Suprapubic skin (tissue), 4 donors: ENCODE results near the gene MED13L. TPM values are rescaled to one million over a fixed set of nuclear protein-coding genes. Genes with fewer than 3 reads are reported as not detected.
"Not testable (repeated sequence)": the region's sequence is repeated elsewhere in the genome, so short reads cannot be mapped to it uniquely, and the experiment has no call there.

Source experiments
- DNase-seq, 2 donors: peaks; one replicate each; pipeline ENCODE4 v3.0.0-alpha.2; 2019; ENCODE audit warnings: low spot score in 2 of 2
- H3K27ac ChIP-seq: fragments of 200-600 bp; sonication (generic); one replicate; pipeline ENCODE4 v1.5.1; 2019
- H3K27me3 ChIP-seq: fragments of 200-600 bp; sonication (generic); one replicate; pipeline ENCODE4 v1.5.1; 2019
- H3K36me3 ChIP-seq: fragments of 200-600 bp; sonication (generic); one replicate; pipeline ENCODE4 v1.5.1; 2019
- H3K4me1 ChIP-seq: fragments of 200-600 bp; sonication (generic); one replicate; pipeline ENCODE4 v1.5.1; 2019
- H3K4me3 ChIP-seq: fragments of 200-600 bp; sonication (generic); one replicate; pipeline ENCODE4 v1.5.1; 2019; ENCODE audit warnings: mild to moderate bottlenecking
- H3K9me3 ChIP-seq: fragments of 200-600 bp; sonication (generic); one replicate; pipeline ENCODE4 v1.5.1; 2019
- CTCF ChIP-seq, 2 donors: fragments of 200-600 bp in 1 of 2; fragments of 450-650 bp in 1 of 2; sonication (generic) in 1 of 2; IDR thresholded peaks; one replicate each; pipeline ENCODE4 v1.5.1; 2016 to 2019; ENCODE audit warnings: antibody characterized with exemption in 2 of 2, mild to moderate bottlenecking in 1 of 2, moderate library complexity in 1 of 2
- EP300 ChIP-seq: sonication (generic); formaldehyde crosslinking; IDR thresholded peaks from one replicate; pipeline ENCODE4 v1.6.1; 2017; ENCODE audit warnings: antibody characterized with exemption
- POLR2A ChIP-seq, 2 donors: fragments of 450-650 bp; IDR thresholded peaks; one replicate each; pipeline ENCODE4 v1.6.1; 2017; ENCODE audit warnings: antibody characterized with exemption in 2 of 2, mild to moderate bottlenecking in 2 of 2, moderate library complexity in 2 of 2
- POLR2AphosphoS5 ChIP-seq, 3 donors: sonication (generic); formaldehyde crosslinking; IDR thresholded peaks; one replicate each; pipeline ENCODE4 v1.6.1; 2017; ENCODE audit warnings: antibody characterized with exemption in 3 of 3
- WGBS: methylation state at CpG from one replicate; pipeline ENCODE4 v1.1.5; 2018; 5-methylcytosine and 5-hydroxymethylcytosine counted together
- total RNA-seq, 4 donors: library from RNA; depleted of rRNA; stranded (reverse); fragments of >200 nt; gene quantifications; one replicate each; pipeline ENCODE4 v1.1.0, GENCODE V29; 2016

The MED13L gene
- total RNA-seq, 4 donors from 2014 or later: 173 to 418 (median 228) TPM

GRCh38 chr12:116133636-116134214, 143.8 kb downstream of the MED13L start:
- DNase-seq: no peak
- TF ChIP-seq EP300 (no peak), CTCF (IDR thresholded peaks at IDR 0.05) (no peak), POLR2AphosphoS5 (IDR thresholded peaks at IDR 0.05) (no peak), POLR2A (IDR thresholded peaks at IDR 0.05) (no peak)
- no peaks in the 10 kb centered on the region for H3K27me3 ChIP-seq
- no peak overlapping the region for H3K27ac ChIP-seq
- H3K4me1 ChIP-seq: peaks cover 64% of the 10 kb centered on the region
- no peak overlapping the region for H3K4me3 ChIP-seq
- no peaks in the 10 kb centered on the region for H3K9me3 ChIP-seq
- no peaks in the 10 kb centered on the region for H3K36me3 ChIP-seq
- WGBS: 32% methylated on average over 4 of the region's 4 CpGs

DNA sequence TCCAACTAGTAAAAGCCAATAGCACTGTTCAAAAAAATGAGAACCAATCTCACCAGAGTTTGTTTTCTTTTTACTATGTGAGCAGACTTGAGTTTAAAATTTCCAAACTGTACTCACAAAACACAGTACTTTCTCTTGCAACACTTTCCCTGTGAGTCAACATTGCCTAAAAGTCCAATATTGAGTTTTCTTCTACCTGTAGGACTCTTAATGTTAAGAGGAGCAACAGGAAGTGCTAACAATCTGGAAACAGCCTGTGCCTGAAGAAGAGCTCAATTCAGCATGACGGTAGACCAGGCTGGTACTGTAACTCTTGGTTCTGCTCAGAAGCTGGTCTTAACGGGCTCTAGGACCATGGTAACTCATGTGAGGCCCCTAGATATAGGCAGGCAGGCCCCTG, 144.3 kb downstream of the MED13L start:
- H3K4me3 ChIP-seq: no peak overlapping the region
- DNase-seq: no peak
- no peak overlapping the region for H3K27ac ChIP-seq
- no peaks in the 10 kb centered on the region for H3K9me3 ChIP-seq
- H3K27me3 ChIP-seq: no peaks in the 10 kb centered on the region
- H3K4me1 ChIP-seq: peaks cover 58% of the 10 kb centered on the region
- no peaks in the 10 kb centered on the region for H3K36me3 ChIP-seq
- TF ChIP-seq EP300 (no peak), POLR2AphosphoS5 (IDR thresholded peaks at IDR 0.05) (no peak), POLR2A (IDR thresholded peaks at IDR 0.05) (no peak), CTCF (IDR thresholded peaks at IDR 0.05) (no peak)
- 85% methylated on average over 2 of the region's 2 CpGs for WGBS

- WGBS: 85% methylated on average over 10 of the region's 10 CpGs
- not testable (repeated sequence) for H3K9me3 ChIP-seq, H3K36me3 ChIP-seq, DNase-seq, H3K27ac ChIP-seq, H3K27me3 ChIP-seq, H3K4me3 ChIP-seq
- H3K4me1 ChIP-seq: peaks cover 58% of the 10 kb centered on the region
Observed at GRCh38 chr12:116131987-116132386, 145.5 kb downstream of the MED13L start.

GRCh38 chr12:116131176-116131575, 146.3 kb downstream of the MED13L start:
- TF ChIP-seq POLR2A (IDR thresholded peaks at IDR 0.05) (no peak), EP300 (no peak), POLR2AphosphoS5 (IDR thresholded peaks at IDR 0.05) (no peak), CTCF (IDR thresholded peaks at IDR 0.05) (no peak)
- Histone ChIP-seq H3K27ac (no peak overlapping the region), H3K27me3 (no peaks in the 10 kb centered on the region), H3K9me3 (no peaks in the 10 kb centered on the region), H3K36me3 (no peaks in the 10 kb centered on the region), H3K4me3 (no peak overlapping the region), H3K4me1 (peaks cover 65% of the 10 kb centered on the region)
- no peak for DNase-seq
- 90% methylated on average over 3 of the region's 3 CpGs for WGBS

GRCh38 chr12:116130431-116130830, 147.1 kb downstream of the MED13L start:
- 22% methylated on average over 1 of the region's 1 CpG for WGBS
- Histone ChIP-seq H3K27ac (no peak overlapping the region), H3K4me1 (peaks cover 69% of the 10 kb centered on the region), H3K36me3 (no peaks in the 10 kb centered on the region), H3K27me3 (no peaks in the 10 kb centered on the region), H3K4me3 (no peak overlapping the region), H3K9me3 (no peaks in the 10 kb centered on the region)
- no peak for DNase-seq
- no peak for TF ChIP-seq POLR2AphosphoS5 (IDR thresholded peaks at IDR 0.05)
- no peak for TF ChIP-seq POLR2A (IDR thresholded peaks at IDR 0.05)
- TF ChIP-seq CTCF (IDR thresholded peaks at IDR 0.05): no peak

- no peak overlapping the region for H3K27ac ChIP-seq
- peaks cover 69% of the 10 kb centered on the region for H3K4me1 ChIP-seq
Observed at GRCh38 chr12:116128779-116129178, 148.7 kb downstream of the MED13L start.

More at GRCh38 chr12:116128779-116129178, 148.7 kb downstream of the MED13L start:
- no peak for DNase-seq
- no peaks in the 10 kb centered on the region for H3K9me3 ChIP-seq
- H3K4me3 ChIP-seq: no peak overlapping the region
- no peaks in the 10 kb centered on the region for H3K27me3 ChIP-seq
- TF ChIP-seq EP300 (no peak), POLR2AphosphoS5 (IDR thresholded peaks at IDR 0.05) (no peak), CTCF (IDR thresholded peaks at IDR 0.05) (no peak), POLR2A (IDR thresholded peaks at IDR 0.05) (no peak)
- 58% methylated on average over 1 of the region's 1 CpG for WGBS
- H3K36me3 ChIP-seq: no peaks in the 10 kb centered on the region
